Ovary (tissue), 9 donors: ENCODE results near the gene ZNF423. TPM values are rescaled to one million over a fixed set of nuclear protein-coding genes. Genes with fewer than 3 reads are reported as not detected.

Source experiments
- DNase-seq, 5 donors: peaks; one replicate each; pipeline ENCODE4 v3.0.0-alpha.2; 2019 to 2020
- H3K27ac ChIP-seq, 2 donors: fragments of 200-600 bp; one replicate each; pipeline versions ENCODE4 v1.5.1 to v1.8.0; 2019 to 2022
- H3K27me3 ChIP-seq: fragments of 200-600 bp; one replicate; pipeline ENCODE4 v1.8.0; 2022
- H3K36me3 ChIP-seq: fragments of 200-600 bp; sonication (generic); one replicate; pipeline ENCODE4 v1.5.1; 2019
- H3K4me1 ChIP-seq: one replicate; pipeline ENCODE4 v1.8.1; 2013; ENCODE audit warnings: mild to moderate bottlenecking, moderate library complexity; ENCODE audit not compliant: insufficient read depth
- H3K4me3 ChIP-seq: fragments of 200-600 bp; sonication (generic); one replicate; pipeline ENCODE4 v1.5.1; 2017
- H3K9me3 ChIP-seq, 2 donors: fragments of 200-600 bp in 1 of 2; sonication (generic) in 1 of 2; one replicate each; pipeline versions ENCODE4 v1.5.1 to v1.8.1; 2013 to 2019; ENCODE audit warnings: mild to moderate bottlenecking in 1 of 2, moderate library complexity in 1 of 2
- CTCF ChIP-seq, 3 donors: fragments of 450-650 bp in 2 of 3; fragments of 200-600 bp in 1 of 3; IDR thresholded peaks; one replicate each; pipeline versions ENCODE4 v1.5.1 to v1.8.0; 2016 to 2022; ENCODE audit warnings: antibody characterized with exemption in 3 of 3, mild to moderate bottlenecking in 1 of 3
- EP300 ChIP-seq: sonication (generic); formaldehyde crosslinking; IDR thresholded peaks from one replicate; pipeline ENCODE4 v1.6.1; 2017; ENCODE audit warnings: antibody characterized with exemption
- POLR2A ChIP-seq: fragments of 450-650 bp; IDR thresholded peaks from one replicate; pipeline ENCODE4 v1.6.1; 2017; ENCODE audit warnings: antibody characterized with exemption, mild to moderate bottlenecking, moderate library complexity
- WGBS, 3 donors: extraction: QIAGEN DNeasy Blood & Tissue Kit in 1 of 3; methylation state at CpG; one replicate each; pipeline versions ENCODE4 v1.1.5 to v1.1.7; 2013 to 2017; 5-methylcytosine and 5-hydroxymethylcytosine counted together
- intact Hi-C, 4 donors: fragments of 100-400 bp; cut with DNase I; formaldehyde crosslinking; loops; one replicate each; pipeline versions ENCODE4 v1.11.0 to v1.15.1; 2022 to 2023
- polyA plus RNA-seq, 2 donors: library from polyadenylated mRNA; stranded (reverse); fragments of 200-250 nt in 1 of 2; fragments of 350-450 nt in 1 of 2; fragmentation: Illumina TruSeq in 1 of 2; extraction: RNeasy Lipid Tissue Mini Kit (QIAGEN cat#74804) in 1 of 2; gene quantifications; one replicate each; pipeline ENCODE4 v1.2.3, GENCODE V29; 2013 to 2014
- total RNA-seq, 7 donors: library from RNA; depleted of rRNA in 2 of 7; stranded (reverse); fragments of >200 nt in 2 of 7; fragmentation: NEBNext Ultra II Directional in 3 of 7; extraction: Animal tissue kit (Norgen Biotek cat#: 25700) in 3 of 7; gene quantifications; one replicate each; pipeline versions ENCODE4 v1.1.0 to v1.2.4, GENCODE V29; 2016 to 2023
- donor health status: DM: no; HTN: no; CAD: no; lungs with moderate emphysema.
- donor health status: DM: no; HTN: no; CAD: no.
- donor health status: Bipolar disorder and iron deficiency.
- donor health status: DM: yes; HTN: yes; CAD: no.
- donor health status: DM: no; HTN: no; CAD: no.
- donor health status: DM: yes; HTN: yes; CAD: no.

ZNF423 gene
- total and polyA plus RNA-seq, 9 donors: 3.3 to 40.3 (median 12.4) TPM

GRCh38 chr16:49489686-49490320, 366.1 kb downstream of the ZNF423 start:
- Histone ChIP-seq H3K4me3 (no peak overlapping the region), H3K9me3 (no peaks in the 10 kb centered on the region), H3K27me3 (no peaks in the 10 kb centered on the region), H3K36me3 (no peaks in the 10 kb centered on the region), H3K4me1 (peaks cover 3% of the 10 kb centered on the region), H3K27ac (no peak overlapping the region)
- TF ChIP-seq CTCF (IDR thresholded peaks at IDR 0.05) (no peak), EP300 (no peak), POLR2A (no peak)
- intact Hi-C loops: loop anchor here in 3 of 4 donors (5.0 to 10.0 kb wide), 6 partner anchors 67 to 385 kb away; partner anchors contain the start of gene ZNF423 (in 1 of the 3)
- peak in 2 of 5 donors; percentile 9 to 17 for DNase-seq
- 81 to 88% (median 87%) methylated on average over 7 of the region's 7 CpGs for WGBS, 3 donors

GRCh38 chr16:49488740-49489525, 367.0 kb downstream of the ZNF423 start:
- DNase-seq: peak in 2 of 5 donors; percentile 18 to 21
- intact Hi-C loops: no loop called here
- Histone ChIP-seq H3K4me3 (no peak overlapping the region), H3K27ac (no peak overlapping the region), H3K36me3 (no peaks in the 10 kb centered on the region), H3K27me3 (no peaks in the 10 kb centered on the region), H3K4me1 (peaks cover 4% of the 10 kb centered on the region), H3K9me3 (no peaks in the 10 kb centered on the region)
- no peak for TF ChIP-seq CTCF (IDR thresholded peaks at IDR 0.05)
- TF ChIP-seq POLR2A: no peak
- TF ChIP-seq EP300: no peak
- WGBS, 3 donors: 92 to 94% (median 92%) methylated on average over 21 of the region's 21 CpGs

GRCh38 chr16:49488336-49488735, 367.6 kb downstream of the ZNF423 start:
- Histone ChIP-seq H3K4me1 (peaks cover 6% of the 10 kb centered on the region), H3K4me3 (no peak overlapping the region), H3K27me3 (no peaks in the 10 kb centered on the region), H3K36me3 (no peaks in the 10 kb centered on the region), H3K9me3 (no peaks in the 10 kb centered on the region), H3K27ac (no peak overlapping the region)
- intact Hi-C loops: no loop called here
- WGBS, 3 donors: 91 to 96% (median 93%) methylated on average over 4 of the region's 4 CpGs
- peak in 2 of 5 donors; percentile 5 to 19 for DNase-seq
- TF ChIP-seq POLR2A: no peak
- TF ChIP-seq EP300: no peak
- TF ChIP-seq CTCF (IDR thresholded peaks at IDR 0.05): no peak

GRCh38 chr16:49487746-49488145, 368.2 kb downstream of the ZNF423 start:
- H3K27me3 ChIP-seq: no peaks in the 10 kb centered on the region
- no peaks in the 10 kb centered on the region for H3K36me3 ChIP-seq
- H3K4me1 ChIP-seq: peaks cover 6% of the 10 kb centered on the region
- no peak for TF ChIP-seq CTCF (IDR thresholded peaks at IDR 0.05)
- no peak for TF ChIP-seq POLR2A
- TF ChIP-seq EP300: no peak
- no peaks in the 10 kb centered on the region for H3K9me3 ChIP-seq
- WGBS, 3 donors: 79 to 82% (median 79%) methylated on average over 4 of the region's 4 CpGs
- H3K27ac ChIP-seq: no peak overlapping the region
- intact Hi-C loops: no loop called here
- DNase-seq: peak in 2 of 5 donors; percentile 21 to 25
- H3K4me3 ChIP-seq: no peak overlapping the region
